GM23338 (cell line): Measurements from ENCODE around the gene PTPRE. TPM values are rescaled to one million over a fixed set of nuclear protein-coding genes. Genes with fewer than 3 reads are reported as not detected.

Experiments
- ATAC-seq: fragments of 200-7000 bp; cut with Tn5 transposase; 3 replicates; pipeline ENCODE4 v1.9.1; 2020
- DNase-seq: peaks from one replicate; pipeline ENCODE4 v3.0.0-alpha.2; 2015; ENCODE audit warnings: low spot score
- H2AFZ ChIP-seq: fragments of 200-600 bp; sonication (generic); 2 replicates; pipeline ENCODE4 v1.8.0; 2016; ENCODE audit warnings: antibody characterized with exemption, mild to moderate bottlenecking, moderate library complexity
- H3F3A ChIP-seq: fragments of 200-600 bp; sonication (generic); replicated peaks from 2 replicates; pipeline ENCODE4 v1.8.0; 2017; ENCODE audit warnings: antibody characterized with exemption, mixed run types, low read depth
- H3K27ac ChIP-seq: fragments of 200-600 bp; sonication (generic); 2 replicates; pipeline ENCODE4 v1.6.1; 2016; ENCODE audit warnings: low read depth
- H3K27me3 ChIP-seq: fragments of 200-600 bp; sonication (generic); 2 replicates; pipeline ENCODE4 v1.8.0; 2016; ENCODE audit warnings: mild to moderate bottlenecking, mixed run types, moderate library complexity; ENCODE audit not compliant: insufficient read depth
- H3K36me3 ChIP-seq: fragments of 200-600 bp; sonication (generic); 2 replicates; pipeline ENCODE4 v1.8.0; 2016; ENCODE audit warnings: mild to moderate bottlenecking; ENCODE audit not compliant: insufficient read depth
- H3K4me1 ChIP-seq: fragments of 200-600 bp; sonication (generic); 2 replicates; pipeline ENCODE4 v1.8.0; 2016; ENCODE audit warnings: mild to moderate bottlenecking, moderate library complexity; ENCODE audit not compliant: insufficient read depth
- H3K4me2 ChIP-seq: fragments of 200-600 bp; sonication (generic); 2 replicates; pipeline ENCODE4 v1.7.1; 2017; ENCODE audit warnings: mixed run types
- H3K4me3 ChIP-seq: fragments of 200-600 bp; sonication (generic); 2 replicates; pipeline ENCODE4 v1.6.1; 2016; ENCODE audit warnings: mixed run types
- H3K79me2 ChIP-seq: fragments of 200-600 bp; sonication (generic); replicated peaks from 2 replicates; pipeline ENCODE4 v1.8.0; 2017; ENCODE audit warnings: mild to moderate bottlenecking; ENCODE audit not compliant: insufficient read depth
- H3K9me2 ChIP-seq: fragments of 200-600 bp; sonication (generic); 2 replicates; pipeline ENCODE4 v1.8.0; 2017; ENCODE audit not compliant: insufficient read depth
- H4K20me1 ChIP-seq: fragments of 200-600 bp; sonication (generic); replicated peaks from 2 replicates; pipeline ENCODE4 v1.8.0; 2017; ENCODE audit warnings: mild to moderate bottlenecking; ENCODE audit not compliant: insufficient read depth
- H3K27ac Mint-ChIP-seq: 2 replicates; pipeline ENCODE4 v1.8.0; 2020; ENCODE audit warnings: inconsistent platforms, mild to moderate bottlenecking, moderate library complexity, mixed read lengths
- H3K27me3 Mint-ChIP-seq: 3 replicates; pipeline ENCODE4 v1.8.0; 2022; ENCODE audit warnings: low read depth, mild to moderate bottlenecking, moderate library complexity, mixed read lengths, inconsistent platforms; ENCODE audit not compliant: insufficient read depth, poor library complexity
- H3K36me3 Mint-ChIP-seq: 3 replicates; pipeline ENCODE4 v1.8.0; 2021; ENCODE audit warnings: low read depth, mild to moderate bottlenecking, inconsistent platforms, moderate library complexity, mixed read lengths
- H3K4me1 Mint-ChIP-seq: 3 replicates; pipeline ENCODE4 v1.8.0; 2020; ENCODE audit warnings: mild to moderate bottlenecking, inconsistent platforms, mixed read lengths
- H3K4me3 Mint-ChIP-seq: 3 replicates; pipeline ENCODE4 v1.8.0; 2021; ENCODE audit warnings: moderate library complexity, mild to moderate bottlenecking, inconsistent platforms, mixed read lengths
- H3K9me3 Mint-ChIP-seq: 3 replicates; pipeline ENCODE4 v1.8.0; 2020; ENCODE audit warnings: moderate library complexity, mild to moderate bottlenecking, inconsistent platforms, mixed read lengths
- CREB1 ChIP-seq: fragments of 250-450 bp; sonication (Bioruptor Pico); IDR thresholded peaks from 2 replicates; pipeline ENCODE4 v1.5.0; 2020; ENCODE audit warnings: low read depth, mild to moderate bottlenecking, moderate library complexity
- EZH2 ChIP-seq: fragments of 200-600 bp; sonication (generic); IDR thresholded peaks from one replicate; pipeline ENCODE4 v1.8.0; 2017; ENCODE audit warnings: antibody characterized with exemption, mild to moderate bottlenecking, low read depth; ENCODE audit not compliant: unreplicated experiment
- EZH2phosphoT487 ChIP-seq: fragments of 200-600 bp; sonication (generic); IDR thresholded peaks from one replicate; pipeline ENCODE4 v1.8.1; 2018; ENCODE audit warnings: antibody characterized with exemption; ENCODE audit not compliant: unreplicated experiment
- JUNB ChIP-seq: IDR thresholded peaks from one replicate; pipeline ENCODE4 v1.6.1; 2016; ENCODE audit warnings: antibody characterized with exemption; ENCODE audit not compliant: unreplicated experiment
- STAT1 ChIP-seq: IDR thresholded peaks from one replicate; pipeline ENCODE4 v1.6.1; 2016; ENCODE audit warnings: antibody characterized with exemption; ENCODE audit not compliant: unreplicated experiment
- ZNF114 ChIP-seq: fragments of 250-450 bp; sonication (Bioruptor Pico); IDR thresholded peaks from 2 replicates; pipeline ENCODE4 v1.5.0; 2020; ENCODE audit warnings: mild to moderate bottlenecking, moderate library complexity
- polyA plus RNA-seq: library from polyadenylated mRNA; unstranded; fragments of >200 nt; fragmentation: Nextera tagmentation; extraction: Ambion mirVana; gene quantifications from 2 replicates; pipeline ENCODE4 v1.2.1, GENCODE V29; 2016
- total RNA-seq: library from RNA; depleted of rRNA; stranded (reverse); fragments of >200 nt; shearing (Covaris generic); gene quantifications from 2 replicates; pipeline ENCODE4 v1.2.3, GENCODE V29; 2014
- TF ChIP-seq, protein P1 (sequence below): IDR thresholded peaks from 2 replicates; pipeline ENCODE4 v1.6.1; 2016; ENCODE audit warnings: antibody characterized with exemption
- TF ChIP-seq, protein P2 (sequence below): fragments of 250-450 bp; sonication (Bioruptor Pico); IDR thresholded peaks from 2 replicates; pipeline ENCODE4 v1.5.0; 2020; ENCODE audit warnings: mild to moderate bottlenecking, moderate library complexity
- TF ChIP-seq, protein P3 (sequence below): IDR thresholded peaks from one replicate; pipeline ENCODE4 v1.6.1; 2018; ENCODE audit warnings: antibody characterized with exemption; ENCODE audit not compliant: unreplicated experiment

Gene PTPRE
- total and polyA plus RNA-seq, 2 experiments from 2014 or later: 0.34 to 0.42 TPM

DNA sequence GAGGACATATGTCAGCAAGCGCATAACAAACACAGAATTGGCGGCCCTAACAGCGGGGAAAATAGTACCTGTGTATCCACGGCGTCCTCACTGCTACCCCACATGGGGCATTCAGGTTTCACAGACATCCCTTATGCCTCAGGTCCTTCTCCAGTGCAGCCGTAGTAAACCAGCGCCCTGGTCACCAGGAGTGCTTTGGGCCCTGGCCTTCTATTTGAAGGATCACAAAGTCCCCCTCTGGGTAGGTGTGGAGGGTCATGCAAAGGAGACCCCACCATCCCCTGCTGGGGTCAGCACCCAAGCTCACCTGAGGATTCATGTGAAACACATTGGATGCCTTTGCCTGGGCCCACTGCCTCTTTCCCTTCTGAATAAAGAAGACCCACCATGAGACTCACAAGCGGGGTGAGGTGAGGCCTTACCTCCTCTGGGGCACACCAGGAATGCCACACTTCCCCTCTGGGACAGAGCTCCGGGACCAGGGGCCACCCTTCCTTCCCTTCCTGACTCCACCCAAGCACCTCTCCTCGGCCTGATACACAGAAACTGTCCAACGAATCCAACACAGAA, 32.9 kb upstream of the PTPRE start (continued):
- TF ChIP-seq, protein P1, sequence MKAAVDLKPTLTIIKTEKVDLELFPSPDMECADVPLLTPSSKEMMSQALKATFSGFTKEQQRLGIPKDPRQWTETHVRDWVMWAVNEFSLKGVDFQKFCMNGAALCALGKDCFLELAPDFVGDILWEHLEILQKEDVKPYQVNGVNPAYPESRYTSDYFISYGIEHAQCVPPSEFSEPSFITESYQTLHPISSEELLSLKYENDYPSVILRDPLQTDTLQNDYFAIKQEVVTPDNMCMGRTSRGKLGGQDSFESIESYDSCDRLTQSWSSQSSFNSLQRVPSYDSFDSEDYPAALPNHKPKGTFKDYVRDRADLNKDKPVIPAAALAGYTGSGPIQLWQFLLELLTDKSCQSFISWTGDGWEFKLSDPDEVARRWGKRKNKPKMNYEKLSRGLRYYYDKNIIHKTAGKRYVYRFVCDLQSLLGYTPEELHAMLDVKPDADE: no peak
- no peak for TF ChIP-seq EZH2
- no peak for TF ChIP-seq STAT1
- TF ChIP-seq EZH2phosphoT487: no peak
- no peak for TF ChIP-seq ZNF114 (CRISPR knock-in tag)
- TF ChIP-seq, protein P2, sequence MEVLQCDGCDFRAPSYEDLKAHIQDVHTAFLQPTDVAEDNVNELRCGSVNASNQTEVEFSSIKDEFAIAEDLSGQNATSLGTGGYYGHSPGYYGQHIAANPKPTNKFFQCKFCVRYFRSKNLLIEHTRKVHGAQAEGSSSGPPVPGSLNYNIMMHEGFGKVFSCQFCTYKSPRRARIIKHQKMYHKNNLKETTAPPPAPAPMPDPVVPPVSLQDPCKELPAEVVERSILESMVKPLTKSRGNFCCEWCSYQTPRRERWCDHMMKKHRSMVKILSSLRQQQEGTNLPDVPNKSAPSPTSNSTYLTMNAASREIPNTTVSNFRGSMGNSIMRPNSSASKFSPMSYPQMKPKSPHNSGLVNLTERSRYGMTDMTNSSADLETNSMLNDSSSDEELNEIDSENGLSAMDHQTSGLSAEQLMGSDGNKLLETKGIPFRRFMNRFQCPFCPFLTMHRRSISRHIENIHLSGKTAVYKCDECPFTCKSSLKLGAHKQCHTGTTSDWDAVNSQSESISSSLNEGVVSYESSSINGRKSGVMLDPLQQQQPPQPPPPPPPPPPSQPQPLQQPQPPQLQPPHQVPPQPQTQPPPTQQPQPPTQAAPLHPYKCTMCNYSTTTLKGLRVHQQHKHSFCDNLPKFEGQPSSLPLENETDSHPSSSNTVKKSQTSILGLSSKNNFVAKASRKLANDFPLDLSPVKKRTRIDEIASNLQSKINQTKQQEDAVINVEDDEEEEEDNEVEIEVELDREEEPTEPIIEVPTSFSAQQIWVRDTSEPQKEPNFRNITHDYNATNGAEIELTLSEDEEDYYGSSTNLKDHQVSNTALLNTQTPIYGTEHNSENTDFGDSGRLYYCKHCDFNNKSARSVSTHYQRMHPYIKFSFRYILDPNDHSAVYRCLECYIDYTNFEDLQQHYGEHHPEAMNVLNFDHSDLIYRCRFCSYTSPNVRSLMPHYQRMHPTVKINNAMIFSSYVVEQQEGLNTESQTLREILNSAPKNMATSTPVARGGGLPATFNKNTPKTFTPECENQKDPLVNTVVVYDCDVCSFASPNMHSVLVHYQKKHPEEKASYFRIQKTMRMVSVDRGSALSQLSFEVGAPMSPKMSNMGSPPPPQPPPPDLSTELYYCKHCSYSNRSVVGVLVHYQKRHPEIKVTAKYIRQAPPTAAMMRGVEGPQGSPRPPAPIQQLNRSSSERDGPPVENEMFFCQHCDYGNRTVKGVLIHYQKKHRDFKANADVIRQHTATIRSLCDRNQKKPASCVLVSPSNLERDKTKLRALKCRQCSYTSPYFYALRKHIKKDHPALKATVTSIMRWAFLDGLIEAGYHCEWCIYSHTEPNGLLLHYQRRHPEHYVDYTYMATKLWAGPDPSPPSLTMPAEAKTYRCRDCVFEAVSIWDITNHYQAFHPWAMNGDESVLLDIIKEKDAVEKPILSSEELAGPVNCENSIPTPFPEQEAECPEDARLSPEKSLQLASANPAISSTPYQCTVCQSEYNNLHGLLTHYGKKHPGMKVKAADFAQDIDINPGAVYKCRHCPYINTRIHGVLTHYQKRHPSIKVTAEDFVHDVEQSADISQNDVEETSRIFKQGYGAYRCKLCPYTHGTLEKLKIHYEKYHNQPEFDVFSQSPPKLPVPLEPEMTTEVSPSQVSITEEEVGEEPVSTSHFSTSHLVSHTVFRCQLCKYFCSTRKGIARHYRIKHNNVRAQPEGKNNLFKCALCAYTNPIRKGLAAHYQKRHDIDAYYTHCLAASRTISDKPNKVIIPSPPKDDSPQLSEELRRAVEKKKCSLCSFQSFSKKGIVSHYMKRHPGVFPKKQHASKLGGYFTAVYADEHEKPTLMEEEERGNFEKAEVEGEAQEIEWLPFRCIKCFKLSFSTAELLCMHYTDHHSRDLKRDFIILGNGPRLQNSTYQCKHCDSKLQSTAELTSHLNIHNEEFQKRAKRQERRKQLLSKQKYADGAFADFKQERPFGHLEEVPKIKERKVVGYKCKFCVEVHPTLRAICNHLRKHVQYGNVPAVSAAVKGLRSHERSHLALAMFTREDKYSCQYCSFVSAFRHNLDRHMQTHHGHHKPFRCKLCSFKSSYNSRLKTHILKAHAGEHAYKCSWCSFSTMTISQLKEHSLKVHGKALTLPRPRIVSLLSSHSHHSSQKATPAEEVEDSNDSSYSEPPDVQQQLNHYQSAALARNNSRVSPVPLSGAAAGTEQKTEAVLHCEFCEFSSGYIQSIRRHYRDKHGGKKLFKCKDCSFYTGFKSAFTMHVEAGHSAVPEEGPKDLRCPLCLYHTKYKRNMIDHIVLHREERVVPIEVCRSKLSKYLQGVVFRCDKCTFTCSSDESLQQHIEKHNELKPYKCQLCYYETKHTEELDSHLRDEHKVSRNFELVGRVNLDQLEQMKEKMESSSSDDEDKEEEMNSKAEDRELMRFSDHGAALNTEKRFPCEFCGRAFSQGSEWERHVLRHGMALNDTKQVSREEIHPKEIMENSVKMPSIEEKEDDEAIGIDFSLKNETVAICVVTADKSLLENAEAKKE (CRISPR knock-in tag): no peak

DNA sequence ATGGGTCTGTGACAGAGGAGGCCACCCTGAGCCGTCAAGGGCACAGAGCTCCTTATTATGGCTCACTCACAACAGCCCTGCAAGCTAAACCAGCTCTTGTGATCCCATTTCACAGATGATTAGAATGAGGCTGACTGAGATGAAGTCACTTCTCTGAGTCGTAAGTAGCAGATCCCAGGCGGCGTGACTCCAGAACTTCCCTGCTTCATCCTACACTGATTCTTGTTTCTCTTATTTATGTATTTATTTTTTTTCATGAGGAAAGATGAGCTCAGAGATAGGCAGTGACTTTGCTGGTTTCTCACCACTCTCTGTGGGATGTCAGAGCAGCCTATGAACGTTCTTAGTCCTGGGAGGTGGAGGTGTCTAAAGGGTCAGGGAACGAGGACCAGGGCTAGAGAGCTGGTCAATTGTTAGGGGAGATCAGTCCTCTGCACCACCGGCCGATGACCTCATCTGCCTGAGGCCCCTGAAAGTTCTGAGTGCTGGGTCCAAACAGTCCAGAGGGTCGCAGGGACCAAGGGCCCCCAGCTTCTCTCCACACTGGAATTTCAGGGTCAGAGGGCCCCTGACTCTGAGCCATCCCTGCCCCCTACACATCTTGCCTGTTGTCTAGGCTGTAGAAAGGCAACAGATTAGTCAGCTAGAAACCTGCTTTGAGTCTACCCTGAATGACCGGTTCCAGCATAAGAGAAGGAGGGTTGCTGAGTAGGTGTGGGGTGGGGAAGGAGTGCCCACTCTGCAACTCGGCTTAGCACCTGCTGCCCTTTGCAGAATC, 32.0 kb upstream of the PTPRE start:
- no peaks in the 10 kb centered on the region for H3K79me2 ChIP-seq
- Mint-ChIP-seq H3K36me3 (no peaks in the 10 kb centered on the region), H3K4me3 (no peak overlapping the region), H3K27ac (no peak overlapping the region), H3K9me3 (peaks cover 6% of the 10 kb centered on the region; the same call in 2 of the 3 replicates), H3K4me1 (no peaks in the 10 kb centered on the region; the same call in 2 of the 3 replicates), H3K27me3 (no peaks in the 10 kb centered on the region)
- ATAC-seq: no peak
- H3K9me2 ChIP-seq: no peaks in the 10 kb centered on the region
- H3K4me3 ChIP-seq: no peak overlapping the region
- no peaks in the 10 kb centered on the region for H3K36me3 ChIP-seq
- DNase-seq: no peak
- no peaks in the 10 kb centered on the region for H3K4me1 ChIP-seq
- H3K27ac ChIP-seq: no peak overlapping the region
- H4K20me1 ChIP-seq: no peaks in the 10 kb centered on the region
- no peaks in the 10 kb centered on the region for H3K27me3 ChIP-seq
- no peak overlapping the region for H3K4me2 ChIP-seq
- no peaks in the 10 kb centered on the region for H3F3A ChIP-seq
- H2AFZ ChIP-seq: no peak overlapping the region
- TF ChIP-seq JUNB (no peak), CREB1 (CRISPR knock-in tag) (no peak)
- TF ChIP-seq, protein P3, sequence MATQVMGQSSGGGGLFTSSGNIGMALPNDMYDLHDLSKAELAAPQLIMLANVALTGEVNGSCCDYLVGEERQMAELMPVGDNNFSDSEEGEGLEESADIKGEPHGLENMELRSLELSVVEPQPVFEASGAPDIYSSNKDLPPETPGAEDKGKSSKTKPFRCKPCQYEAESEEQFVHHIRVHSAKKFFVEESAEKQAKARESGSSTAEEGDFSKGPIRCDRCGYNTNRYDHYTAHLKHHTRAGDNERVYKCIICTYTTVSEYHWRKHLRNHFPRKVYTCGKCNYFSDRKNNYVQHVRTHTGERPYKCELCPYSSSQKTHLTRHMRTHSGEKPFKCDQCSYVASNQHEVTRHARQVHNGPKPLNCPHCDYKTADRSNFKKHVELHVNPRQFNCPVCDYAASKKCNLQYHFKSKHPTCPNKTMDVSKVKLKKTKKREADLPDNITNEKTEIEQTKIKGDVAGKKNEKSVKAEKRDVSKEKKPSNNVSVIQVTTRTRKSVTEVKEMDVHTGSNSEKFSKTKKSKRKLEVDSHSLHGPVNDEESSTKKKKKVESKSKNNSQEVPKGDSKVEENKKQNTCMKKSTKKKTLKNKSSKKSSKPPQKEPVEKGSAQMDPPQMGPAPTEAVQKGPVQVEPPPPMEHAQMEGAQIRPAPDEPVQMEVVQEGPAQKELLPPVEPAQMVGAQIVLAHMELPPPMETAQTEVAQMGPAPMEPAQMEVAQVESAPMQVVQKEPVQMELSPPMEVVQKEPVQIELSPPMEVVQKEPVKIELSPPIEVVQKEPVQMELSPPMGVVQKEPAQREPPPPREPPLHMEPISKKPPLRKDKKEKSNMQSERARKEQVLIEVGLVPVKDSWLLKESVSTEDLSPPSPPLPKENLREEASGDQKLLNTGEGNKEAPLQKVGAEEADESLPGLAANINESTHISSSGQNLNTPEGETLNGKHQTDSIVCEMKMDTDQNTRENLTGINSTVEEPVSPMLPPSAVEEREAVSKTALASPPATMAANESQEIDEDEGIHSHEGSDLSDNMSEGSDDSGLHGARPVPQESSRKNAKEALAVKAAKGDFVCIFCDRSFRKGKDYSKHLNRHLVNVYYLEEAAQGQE: no peak
